Naive thymus-derived CD8-positive, alpha-beta T cell (primary cell): Measurements from ENCODE around the gene CTIF. TPM values are rescaled to one million over a fixed set of nuclear protein-coding genes. Genes with fewer than 3 reads are reported as not detected.

ENCODE experiments used
- ATAC-seq, 2 donors: fragments of 150-1000 bp; cut with Tn5 transposase in 1 of 2; sonication (Bioruptor Pico), chemical (Tn5 transposase) in 1 of 2; 1 replicate in 1 of 2; 2 replicates in 1 of 2; pipeline ENCODE4 v1.10.0; 2021; ENCODE audit warnings: mild to moderate bottlenecking in 2 of 2, moderate library complexity in 2 of 2
- POLR2A ChIA-PET: fragments of 350-600 bp; sonication (Branson Sonifier 250); formaldehyde crosslinking; loops from one replicate; lab custom pipeline; 2021; ENCODE audit warnings: antibody characterized with exemption; lab: Charles Lee
- DNase-seq, 10 donors: peaks; one replicate each; pipeline versions ENCODE4 v3.0.0 to v3.0.0-alpha.2; 2020 to 2022
- H3K27ac Mint-ChIP-seq, 10 donors: one replicate each; pipeline ENCODE4 v1.8.0; 2020 to 2022; ENCODE audit warnings: mild to moderate bottlenecking in 10 of 10, mixed read lengths in 10 of 10, moderate library complexity in 4 of 10, inconsistent platforms in 1 of 10
- H3K27me3 Mint-ChIP-seq, 5 donors: one replicate each; pipeline ENCODE4 v1.8.0; 2021 to 2022; ENCODE audit warnings: mixed read lengths in 5 of 5
- H3K36me3 Mint-ChIP-seq, 3 donors: one replicate each; pipeline ENCODE4 v1.8.0; 2020 to 2022; ENCODE audit warnings: mixed read lengths in 3 of 3, mild to moderate bottlenecking in 2 of 3, inconsistent platforms in 1 of 3
- H3K4me1 Mint-ChIP-seq, 4 donors: one replicate each; pipeline ENCODE4 v1.8.0; 2021 to 2022; ENCODE audit warnings: mixed read lengths in 4 of 4
- H3K4me3 Mint-ChIP-seq, 10 donors: one replicate each; pipeline ENCODE4 v1.8.0; 2020 to 2022; ENCODE audit warnings: mild to moderate bottlenecking in 10 of 10, mixed read lengths in 10 of 10, moderate library complexity in 6 of 10, inconsistent platforms in 1 of 10
- H3K9me3 Mint-ChIP-seq, 9 donors: one replicate each; pipeline ENCODE4 v1.8.0; 2020 to 2022; ENCODE audit warnings: mixed read lengths in 9 of 9, mild to moderate bottlenecking in 3 of 9, inconsistent platforms in 1 of 9, moderate library complexity in 1 of 9
- polyA plus RNA-seq, 3 donors: library from polyadenylated mRNA; unstranded; fragments of 300-500 nt; fragmentation: Illumina TruSeq; gene quantifications; one replicate each; pipeline ENCODE4 v1.2.3, GENCODE V29; 2021
- total RNA-seq, 8 experiments: library from RNA in 2 of 8; stranded (reverse) in 2 of 8; gene quantifications; one replicate each; pipeline ENCODE4 v1.2.3 and lab custom pipeline; 2021 to 2026

Gene CTIF
- total and polyA plus RNA-seq, 5 experiments from 2014 or later: 0.06 to 3.4 (median 2.0) TPM; not detected in 2

GRCh38 chr18:48574667-48575300 is 36.0 kb downstream of the CTIF start:
- Mint-ChIP-seq H3K36me3 (no peaks in the 10 kb centered on the region), H3K4me1 (no peaks in the 10 kb centered on the region), H3K4me3 (no peak overlapping the region), H3K27me3 (peaks cover 0 to 5% (median 0%) of the 10 kb centered on the region in 5 donors), H3K27ac (no peak overlapping the region), H3K9me3 (peaks cover 0 to 4% (median 0%) of the 10 kb centered on the region in 9 donors)
- POLR2A ChIA-PET: no interaction called here
- ATAC-seq (no peak), DNase-seq (no peak)

- no peaks in the 10 kb centered on the region for H3K36me3 Mint-ChIP-seq
- no peak overlapping the region for H3K4me3 Mint-ChIP-seq
- POLR2A ChIA-PET: interaction anchor here (0.7 kb wide), 1 partner anchor 219 kb away, joined by 3 read pairs; no protein-coding TSS in a partner anchor
- peaks cover 0 to 4% (median 0%) of the 10 kb centered on the region in 9 donors for H3K9me3 Mint-ChIP-seq
- ATAC-seq: no peak
- H3K27me3 Mint-ChIP-seq: peaks cover 0 to 2% (median 0%) of the 10 kb centered on the region in 5 donors
- H3K4me1 Mint-ChIP-seq: no peaks in the 10 kb centered on the region
- DNase-seq: no peak
- H3K27ac Mint-ChIP-seq: no peak overlapping the region
Observed at GRCh38 chr18:48575301-48575657, 36.4 kb downstream of the CTIF start.

- POLR2A ChIA-PET: interaction anchor here (0.7 kb wide), 1 partner anchor 218 kb away, joined by 3 read pairs; no protein-coding TSS in a partner anchor
- Mint-ChIP-seq H3K27me3 (no peaks in the 10 kb centered on the region), H3K27ac (no peak overlapping the region), H3K9me3 (peaks cover 0 to 4% (median 0%) of the 10 kb centered on the region in 9 donors), H3K4me3 (no peak overlapping the region), H3K36me3 (no peaks in the 10 kb centered on the region), H3K4me1 (no peaks in the 10 kb centered on the region)
- no peak for DNase-seq
- no peak for ATAC-seq
Observed at GRCh38 chr18:48575658-48576456, 37.0 kb downstream of the CTIF start.

- POLR2A ChIA-PET: no interaction called here
- Mint-ChIP-seq H3K27me3 (no peaks in the 10 kb centered on the region), H3K4me3 (no peak overlapping the region), H3K27ac (no peak overlapping the region), H3K4me1 (no peaks in the 10 kb centered on the region), H3K9me3 (peaks cover 0 to 4% (median 0%) of the 10 kb centered on the region in 9 donors), H3K36me3 (no peaks in the 10 kb centered on the region)
- no peak for ATAC-seq
- DNase-seq: no peak
Observed at GRCh38 chr18:48576457-48576771, 37.6 kb downstream of the CTIF start.

- peaks cover 0 to 4% (median 0%) of the 10 kb centered on the region in 9 donors for H3K9me3 Mint-ChIP-seq
- H3K27ac Mint-ChIP-seq: no peak overlapping the region
- POLR2A ChIA-PET: no interaction called here
- no peaks in the 10 kb centered on the region for H3K4me1 Mint-ChIP-seq
- H3K36me3 Mint-ChIP-seq: no peaks in the 10 kb centered on the region
- no peak for DNase-seq
- H3K4me3 Mint-ChIP-seq: no peak overlapping the region
- no peaks in the 10 kb centered on the region for H3K27me3 Mint-ChIP-seq
- no peak for ATAC-seq
Observed at GRCh38 chr18:48577478-48578190, 38.8 kb downstream of the CTIF start.

- POLR2A ChIA-PET: no interaction called here
- Mint-ChIP-seq H3K4me1 (no peaks in the 10 kb centered on the region), H3K4me3 (no peak overlapping the region), H3K9me3 (peaks cover 0 to 4% (median 0%) of the 10 kb centered on the region in 9 donors), H3K36me3 (no peaks in the 10 kb centered on the region), H3K27me3 (no peaks in the 10 kb centered on the region), H3K27ac (no peak overlapping the region)
- no peak for ATAC-seq
- DNase-seq: no peak
Observed at GRCh38 chr18:48578289-48578688, 39.5 kb downstream of the CTIF start.

DNA sequence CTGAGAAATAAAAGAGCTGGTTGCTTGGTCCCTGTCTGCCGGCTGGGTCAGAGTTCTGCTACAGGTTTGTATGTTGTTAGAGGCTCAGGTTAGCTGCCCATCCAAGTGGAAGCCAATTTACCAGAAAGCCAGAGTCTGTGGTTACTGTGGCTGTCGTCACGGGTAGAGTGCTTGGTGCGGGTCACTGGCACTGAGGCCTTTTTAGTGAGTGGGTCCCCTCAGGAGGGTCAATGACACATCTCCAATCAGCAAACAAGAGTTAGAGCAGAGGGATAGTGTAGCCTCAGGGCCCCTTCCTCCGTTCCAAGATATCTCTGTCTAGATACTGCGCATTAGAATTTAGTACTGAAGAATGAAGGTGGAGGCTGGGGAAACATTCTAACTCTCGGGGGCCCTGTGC is 41.2 kb downstream of the CTIF start:
- POLR2A ChIA-PET: no interaction called here
- Mint-ChIP-seq H3K9me3 (peaks cover 0 to 4% (median 0%) of the 10 kb centered on the region in 9 donors), H3K27ac (no peak overlapping the region), H3K4me1 (no peaks in the 10 kb centered on the region), H3K27me3 (peaks cover 0 to 3% (median 0%) of the 10 kb centered on the region in 5 donors), H3K4me3 (no peak overlapping the region), H3K36me3 (no peaks in the 10 kb centered on the region)
- no peak for ATAC-seq
- no peak for DNase-seq

- peaks cover 0 to 4% (median 0%) of the 10 kb centered on the region in 9 donors for H3K9me3 Mint-ChIP-seq
- H3K27ac Mint-ChIP-seq: no peak overlapping the region
- DNase-seq (no peak), ATAC-seq (no peak)
- H3K36me3 Mint-ChIP-seq: no peaks in the 10 kb centered on the region
- H3K4me1 Mint-ChIP-seq: no peaks in the 10 kb centered on the region
- POLR2A ChIA-PET: no interaction called here
- no peak overlapping the region for H3K4me3 Mint-ChIP-seq
- peaks cover 0 to 3% (median 0%) of the 10 kb centered on the region in 5 donors for H3K27me3 Mint-ChIP-seq
Observed at GRCh38 chr18:48580782-48581181, 42.0 kb downstream of the CTIF start.

GRCh38 chr18:48581206-48581605 is 42.4 kb downstream of the CTIF start:
- no peak overlapping the region for H3K27ac Mint-ChIP-seq
- peaks cover 0 to 3% (median 0%) of the 10 kb centered on the region in 5 donors for H3K27me3 Mint-ChIP-seq
- ATAC-seq (no peak), DNase-seq (no peak)
- POLR2A ChIA-PET: no interaction called here
- no peaks in the 10 kb centered on the region for H3K4me1 Mint-ChIP-seq
- no peak overlapping the region for H3K4me3 Mint-ChIP-seq
- peaks cover 0 to 4% (median 0%) of the 10 kb centered on the region in 9 donors for H3K9me3 Mint-ChIP-seq
- H3K36me3 Mint-ChIP-seq: no peaks in the 10 kb centered on the region

- POLR2A ChIA-PET: no interaction called here
Observed at GRCh38 chr18:48581941-48582340, 43.1 kb downstream of the CTIF start.

DNA sequence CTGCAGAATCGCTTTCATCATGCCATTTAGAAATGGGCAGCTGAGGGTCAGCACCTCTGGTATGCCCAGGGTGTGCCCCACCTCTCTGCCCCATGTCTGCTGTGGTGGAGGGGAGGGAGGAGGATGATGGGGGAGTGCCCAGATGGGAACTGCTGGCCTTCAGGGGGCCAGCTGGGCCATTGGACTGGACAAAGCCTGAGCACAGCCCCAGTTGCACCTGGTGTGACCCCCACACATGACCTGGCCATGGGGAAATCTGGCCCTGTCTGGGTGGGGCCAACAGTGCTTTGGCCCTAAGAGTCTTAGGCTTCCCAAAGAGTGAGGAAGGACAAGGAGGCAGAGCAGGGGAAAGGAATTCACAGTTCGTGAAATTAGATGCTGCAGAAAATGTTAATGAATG is 44.1 kb downstream of the CTIF start:
- Mint-ChIP-seq H3K4me3 (no peak overlapping the region), H3K36me3 (no peaks in the 10 kb centered on the region), H3K27me3 (peaks cover 0 to 3% (median 0%) of the 10 kb centered on the region in 5 donors), H3K9me3 (peaks cover 0 to 3% (median 0%) of the 10 kb centered on the region in 9 donors), H3K27ac (peak overlapping the region in 1 of 10 donors; percentile 29), H3K4me1 (no peaks in the 10 kb centered on the region)
- no peak for ATAC-seq
- DNase-seq: no peak
- POLR2A ChIA-PET: no interaction called here

More at GRCh38 chr18:48581941-48582340, 43.1 kb downstream of the CTIF start:
- no peak for DNase-seq
- peaks cover 0 to 3% (median 0%) of the 10 kb centered on the region in 5 donors for H3K27me3 Mint-ChIP-seq
- H3K36me3 Mint-ChIP-seq: no peaks in the 10 kb centered on the region
- peaks cover 0 to 3% (median 0%) of the 10 kb centered on the region in 9 donors for H3K9me3 Mint-ChIP-seq
- no peak for ATAC-seq
- H3K27ac Mint-ChIP-seq: no peak overlapping the region
- no peak overlapping the region for H3K4me3 Mint-ChIP-seq
- H3K4me1 Mint-ChIP-seq: no peaks in the 10 kb centered on the region

DNA sequence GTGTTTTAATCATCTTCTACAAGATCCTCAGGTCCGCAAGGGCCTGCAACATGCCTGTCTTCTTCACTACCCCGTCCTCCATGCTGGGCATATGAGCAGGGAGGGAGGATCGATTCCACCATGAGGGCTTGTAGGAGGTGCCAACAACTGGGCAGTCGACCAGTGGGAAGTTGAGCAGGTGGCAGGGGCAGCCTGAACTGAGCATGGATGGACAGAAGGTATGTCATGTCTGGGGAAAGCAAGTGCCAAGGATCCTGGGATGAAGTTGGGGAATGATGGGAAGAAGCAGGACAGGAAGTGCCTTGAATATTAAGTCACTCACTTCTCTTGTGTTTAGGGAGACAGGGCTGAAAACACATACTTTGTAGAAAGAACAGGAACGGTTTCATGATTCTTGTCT is 44.7 kb downstream of the CTIF start:
- Mint-ChIP-seq H3K27ac (no peak overlapping the region), H3K36me3 (no peaks in the 10 kb centered on the region), H3K4me1 (no peaks in the 10 kb centered on the region), H3K27me3 (peaks cover 0 to 3% (median 0%) of the 10 kb centered on the region in 5 donors), H3K9me3 (peaks cover 0 to 3% (median 0%) of the 10 kb centered on the region in 9 donors), H3K4me3 (no peak overlapping the region)
- DNase-seq (no peak), ATAC-seq (no peak)
- POLR2A ChIA-PET: no interaction called here
